Measurements from ENCODE around the gene SORCS2.

DNA sequence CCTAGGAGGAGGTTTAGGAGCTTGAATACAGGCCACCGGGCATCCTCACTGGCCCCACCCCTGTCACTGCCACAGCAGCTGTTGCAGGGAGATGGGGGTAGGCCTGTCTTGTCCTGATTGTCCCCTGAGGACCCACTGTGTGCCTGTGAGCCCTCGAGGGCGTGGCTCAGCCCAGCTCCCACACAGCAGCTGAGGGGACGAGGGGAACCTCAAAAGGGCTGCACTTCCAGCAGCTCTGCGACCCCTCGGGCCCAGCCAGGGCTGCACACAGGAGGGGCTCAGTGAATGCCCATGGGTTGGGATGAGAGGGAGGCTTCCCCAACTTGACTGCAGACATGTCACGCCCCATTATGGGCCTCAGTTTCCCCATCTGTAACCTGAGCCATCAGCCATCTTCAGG is 521.4 kb downstream of the SORCS2 start:
- TF ChIP-seq POLR2AphosphoS5 (IDR thresholded peaks at IDR 0.05; ENCODE audit: borderline replicate concordance, low read depth, low read length), result no peak
- no peak for TF ChIP-seq EZH2 (IDR thresholded peaks at IDR 0.05)

All from SK-N-MC (cell line).